Measurements from ENCODE around the gene VTN. TPM values are rescaled to one million over a fixed set of nuclear protein-coding genes. Genes with fewer than 3 reads are reported as not detected.

Gene VTN
- total RNA-seq, 3 donors from 2014 or later (not counting 1 experiment from before 2014, with no cell fraction given): not detected

- Histone ChIP-seq H3K27ac (ENCODE audit: low read length) (no peak overlapping the region), H3K4me1 (ENCODE audit: control insufficient read depth, insufficient read depth, low read length) (no peaks in the 10 kb centered on the region), H3K36me3 (ENCODE audit: control insufficient read depth, insufficient read depth, low read length) (peaks cover 49% of the 10 kb centered on the region), H3K9me3 (ENCODE audit: control insufficient read depth, insufficient read depth, low read length) (no peaks in the 10 kb centered on the region), H3K27me3 (ENCODE audit: control insufficient read depth, insufficient read depth, low read length) (no peaks in the 10 kb centered on the region), H3K4me3 (ENCODE audit: low read length) (no peak overlapping the region)
- TF ChIP-seq CTCF (IDR thresholded peaks at IDR 0.05): no peak
- Mint-ChIP-seq H3K27me3 (ENCODE audit: low read depth in 2 of 2) (no peaks in the 10 kb centered on the region), H3K36me3 (peaks cover 16% of the 10 kb centered on the region), H3K27ac (no peak overlapping the region), H3K4me1 (peaks cover 0 to 6% of the 10 kb centered on the region in 2 donors), H3K4me3 (no peak overlapping the region), H3K9me3 (no peaks in the 10 kb centered on the region)
- DNase-seq: no peak
- no peak for ATAC-seq
- intact Hi-C loops (cut with micrococcal nuclease): no loop called here
- WGBS (ENCODE audit: insufficient coverage): no CpG with 5 or more reads among the region's 1 CpG
These were observed 20.9 kb upstream of the VTN start for GRCh38 chr17:28390984-28391383.

GRCh38 chr17:28390563-28390962 lies 20.5 kb upstream of the VTN start:
- ATAC-seq: no peak
- 100% methylated on average over 2 of the region's 2 CpGs for WGBS (ENCODE audit: insufficient coverage)
- Histone ChIP-seq H3K36me3 (ENCODE audit: control insufficient read depth, insufficient read depth, low read length) (peaks cover 45% of the 10 kb centered on the region), H3K27ac (ENCODE audit: low read length) (no peak overlapping the region), H3K9me3 (ENCODE audit: control insufficient read depth, insufficient read depth, low read length) (no peaks in the 10 kb centered on the region), H3K27me3 (ENCODE audit: control insufficient read depth, insufficient read depth, low read length) (no peaks in the 10 kb centered on the region), H3K4me3 (ENCODE audit: low read length) (no peak overlapping the region), H3K4me1 (ENCODE audit: control insufficient read depth, insufficient read depth, low read length) (peaks cover under 1% of the 10 kb centered on the region)
- intact Hi-C loops (cut with micrococcal nuclease): no loop called here
- TF ChIP-seq CTCF (IDR thresholded peaks at IDR 0.05): no peak
- peak overlapping the region in 1 of 2 donors; percentile 11 for H3K27ac Mint-ChIP-seq
- DNase-seq: no peak
- peaks cover 16% of the 10 kb centered on the region for H3K36me3 Mint-ChIP-seq
- no peak overlapping the region for H3K4me3 Mint-ChIP-seq
- H3K27me3 Mint-ChIP-seq (ENCODE audit: low read depth in 2 of 2): no peaks in the 10 kb centered on the region
- H3K4me1 Mint-ChIP-seq: peaks cover 0 to 8% of the 10 kb centered on the region in 2 donors
- no peaks in the 10 kb centered on the region for H3K9me3 Mint-ChIP-seq

- peaks cover 43% of the 10 kb centered on the region for H3K36me3 ChIP-seq (ENCODE audit: control insufficient read depth, insufficient read depth, low read length)
- no peak for TF ChIP-seq CTCF (IDR thresholded peaks at IDR 0.05)
- no peak overlapping the region for H3K27ac ChIP-seq (ENCODE audit: low read length)
These were observed 20.0 kb upstream of the VTN start for GRCh38 chr17:28390141-28390540.

GRCh38 chr17:28388106-28388505 lies 18.0 kb upstream of the VTN start:
- 97% methylated on average over 11 of the region's 11 CpGs for WGBS (ENCODE audit: insufficient coverage)
- H3K4me3 ChIP-seq (ENCODE audit: low read length): no peak overlapping the region
- Mint-ChIP-seq H3K4me3 (no peak overlapping the region), H3K36me3 (peaks cover 16% of the 10 kb centered on the region), H3K4me1 (peaks cover 7 to 30% of the 10 kb centered on the region in 2 donors), H3K9me3 (no peaks in the 10 kb centered on the region), H3K27ac (no peak overlapping the region), H3K27me3 (ENCODE audit: low read depth in 2 of 2) (no peaks in the 10 kb centered on the region)
- H3K4me1 ChIP-seq (ENCODE audit: control insufficient read depth, insufficient read depth, low read length): peaks cover 20% of the 10 kb centered on the region
- H3K36me3 ChIP-seq (ENCODE audit: control insufficient read depth, insufficient read depth, low read length): peaks cover 37% of the 10 kb centered on the region
- ATAC-seq (no peak), DNase-seq (no peak)
- no peaks in the 10 kb centered on the region for H3K9me3 ChIP-seq (ENCODE audit: control insufficient read depth, insufficient read depth, low read length)
- no peak overlapping the region for H3K27ac ChIP-seq (ENCODE audit: low read length)
- TF ChIP-seq CTCF (IDR thresholded peaks at IDR 0.05): no peak
- no peaks in the 10 kb centered on the region for H3K27me3 ChIP-seq (ENCODE audit: control insufficient read depth, insufficient read depth, low read length)
- intact Hi-C loops (cut with micrococcal nuclease): no loop called here

More at GRCh38 chr17:28390141-28390540, 20.0 kb upstream of the VTN start:
- H3K9me3 Mint-ChIP-seq: no peaks in the 10 kb centered on the region
- intact Hi-C loops (cut with micrococcal nuclease): no loop called here
- H3K27ac Mint-ChIP-seq: peak overlapping the region in 1 of 2 donors; percentile 11
- H3K4me1 ChIP-seq (ENCODE audit: control insufficient read depth, insufficient read depth, low read length): peaks cover 5% of the 10 kb centered on the region
- no peaks in the 10 kb centered on the region for H3K27me3 Mint-ChIP-seq (ENCODE audit: low read depth in 2 of 2)
- no peak overlapping the region for H3K4me3 ChIP-seq (ENCODE audit: low read length)
- H3K27me3 ChIP-seq (ENCODE audit: control insufficient read depth, insufficient read depth, low read length): no peaks in the 10 kb centered on the region
- DNase-seq: no peak
- H3K9me3 ChIP-seq (ENCODE audit: control insufficient read depth, insufficient read depth, low read length): no peaks in the 10 kb centered on the region
- no peak for ATAC-seq
- peaks cover 0 to 12% of the 10 kb centered on the region in 2 donors for H3K4me1 Mint-ChIP-seq
- H3K4me3 Mint-ChIP-seq: no peak overlapping the region
- 100% methylated on average over 1 of the region's 1 CpG for WGBS (ENCODE audit: insufficient coverage)
- H3K36me3 Mint-ChIP-seq: peaks cover 16% of the 10 kb centered on the region

All from natural killer cell (primary cell).